CD4-positive, alpha-beta T cell treated with Interleukin-4 for 4 hours (primary cell): Measurements from ENCODE around the gene NFASC.

ENCODE experiments used
- DNase-seq: peaks from one replicate; pipeline ENCODE4 v3.0.0-alpha.2; 2020

NFASC gene

DNA sequence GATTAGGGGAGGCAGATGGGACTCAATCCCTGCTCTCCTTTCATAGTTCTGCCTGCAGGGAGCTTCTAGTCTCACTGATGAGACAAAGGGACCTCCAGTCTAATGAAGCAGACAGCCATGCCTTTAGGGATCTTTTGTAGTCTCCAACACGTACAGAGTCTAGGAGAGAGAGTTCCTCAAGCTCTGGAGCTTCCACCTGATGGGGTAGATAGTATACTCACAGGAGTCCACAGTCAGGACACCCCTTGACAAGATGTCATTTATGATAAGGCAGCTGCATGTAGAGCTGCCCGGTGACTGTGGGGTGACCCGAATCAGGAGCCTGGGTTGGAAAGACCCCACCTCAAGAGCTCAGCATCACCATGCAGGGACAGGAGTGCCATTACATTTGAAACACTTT is 117.0 kb downstream of the NFASC start:
- DNase-seq, result no peak

DNA sequence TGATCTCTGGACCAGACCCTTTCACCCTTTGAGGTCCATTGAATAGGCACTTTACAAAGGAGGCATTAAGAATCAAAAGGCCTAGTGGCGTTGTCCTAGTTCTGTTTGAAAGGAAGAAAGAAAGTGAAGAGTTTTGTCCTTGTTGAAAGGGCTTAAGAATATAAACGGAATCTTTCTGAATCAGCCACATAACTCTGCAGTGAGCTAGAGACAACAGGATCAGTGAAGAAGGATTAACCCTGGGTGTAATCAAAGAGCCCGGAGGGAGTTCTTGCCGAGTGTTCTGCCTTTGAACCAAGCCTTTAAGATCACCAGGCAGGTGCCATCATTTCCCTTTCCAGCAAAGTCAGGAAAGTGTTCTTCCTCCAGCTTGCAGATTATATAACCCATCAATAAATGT is 117.5 kb downstream of the NFASC start:
- no peak for DNase-seq

DNA sequence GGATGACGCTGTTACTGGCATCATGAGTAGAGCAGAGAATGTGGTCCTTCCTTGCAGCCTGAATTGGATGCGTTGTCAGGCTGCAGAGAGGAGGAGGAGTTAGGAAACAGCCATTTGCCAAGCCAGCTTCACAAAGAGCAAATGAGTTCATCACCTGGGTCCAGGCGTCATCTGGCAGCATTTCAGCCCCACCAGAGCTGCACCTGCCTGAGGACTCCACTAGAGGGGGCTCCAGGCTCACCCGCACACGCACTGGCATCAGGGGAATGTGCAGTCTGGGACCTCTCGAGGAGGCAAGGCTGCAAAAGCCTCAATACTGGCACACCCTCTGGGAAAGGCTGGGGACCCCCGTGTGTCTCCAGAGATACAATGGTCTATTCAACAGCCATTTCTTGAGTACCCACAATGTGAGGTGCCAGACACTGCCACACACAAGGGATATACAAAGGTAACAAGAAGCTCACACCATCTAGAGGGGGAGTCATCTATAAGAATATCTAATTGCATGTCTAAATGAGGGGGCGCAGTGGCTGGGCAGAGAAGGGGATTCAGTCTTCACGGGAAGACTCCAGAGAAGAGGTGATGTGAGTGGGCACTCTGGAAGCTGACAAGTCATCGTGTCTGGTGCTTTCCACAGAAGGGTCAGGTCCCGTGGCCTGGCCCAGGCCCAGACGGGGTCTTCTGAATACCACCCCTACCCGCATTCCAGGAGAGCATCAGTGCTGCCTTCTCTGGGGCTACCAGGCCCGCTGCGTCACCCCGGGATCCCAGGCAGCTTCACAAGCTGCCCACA is 118.8 kb downstream of the NFASC start:
- DNase-seq, result peak; percentile 31

DNA sequence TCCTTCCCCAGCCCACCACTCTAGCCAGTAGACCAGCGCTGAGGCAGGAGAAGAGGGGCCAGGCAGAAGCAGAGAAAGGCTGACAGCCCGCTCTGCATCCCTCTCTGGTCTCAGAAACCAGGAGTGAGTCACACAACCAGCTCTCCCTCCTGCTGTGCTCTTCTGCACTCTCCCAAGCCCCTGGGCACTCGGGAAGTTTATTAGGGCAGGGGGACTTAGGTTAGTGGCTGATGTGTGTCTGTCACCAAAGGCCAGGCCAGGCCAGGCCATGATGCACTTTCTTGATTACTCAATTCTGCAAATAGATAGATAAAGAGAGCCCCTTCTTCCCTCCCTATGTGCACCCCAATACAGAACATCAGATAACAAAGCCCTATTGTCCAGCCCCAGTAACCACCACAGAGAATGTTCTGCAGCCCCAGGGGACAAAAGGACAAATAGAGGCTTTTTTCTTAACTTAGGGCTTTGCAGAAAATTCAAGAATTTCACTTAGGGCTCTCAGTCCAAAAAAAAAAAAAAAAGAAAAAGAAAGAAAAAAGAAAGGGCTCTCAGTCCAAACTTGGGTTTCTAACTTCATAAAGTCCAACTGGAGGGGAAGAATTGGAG is 119.5 kb downstream of the NFASC start:
- no peak for DNase-seq

DNA sequence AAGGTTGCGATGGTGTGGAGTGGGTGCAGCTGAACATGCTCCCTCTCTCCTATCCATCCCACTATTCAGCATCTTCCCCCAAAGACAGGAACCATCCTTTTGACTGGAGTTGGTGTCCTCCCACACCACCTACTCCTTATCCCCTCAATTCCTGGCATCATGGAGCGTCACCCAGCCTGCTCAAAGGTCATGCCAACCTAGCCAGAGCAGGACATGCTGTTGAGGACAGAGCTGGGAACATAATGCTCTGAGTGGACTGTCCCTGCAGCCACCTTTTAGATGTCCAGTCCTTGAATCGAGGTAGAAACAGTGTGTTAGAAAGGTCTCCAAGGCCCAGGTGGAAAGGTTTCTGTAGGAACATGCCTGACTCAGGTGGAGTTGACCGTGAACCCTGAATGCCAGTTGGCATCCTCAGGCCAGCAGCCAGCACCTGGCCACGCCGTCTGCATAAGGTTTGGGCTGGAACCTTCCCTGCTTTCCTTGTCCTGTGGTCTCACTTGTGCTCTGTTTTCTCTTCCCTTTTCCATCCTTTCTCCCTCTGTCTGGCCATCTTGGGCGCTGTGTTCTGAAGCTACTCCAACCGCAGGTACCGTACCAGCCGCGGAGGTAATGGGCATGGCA is 120.2 kb downstream of the NFASC start:
- no peak for DNase-seq

DNA sequence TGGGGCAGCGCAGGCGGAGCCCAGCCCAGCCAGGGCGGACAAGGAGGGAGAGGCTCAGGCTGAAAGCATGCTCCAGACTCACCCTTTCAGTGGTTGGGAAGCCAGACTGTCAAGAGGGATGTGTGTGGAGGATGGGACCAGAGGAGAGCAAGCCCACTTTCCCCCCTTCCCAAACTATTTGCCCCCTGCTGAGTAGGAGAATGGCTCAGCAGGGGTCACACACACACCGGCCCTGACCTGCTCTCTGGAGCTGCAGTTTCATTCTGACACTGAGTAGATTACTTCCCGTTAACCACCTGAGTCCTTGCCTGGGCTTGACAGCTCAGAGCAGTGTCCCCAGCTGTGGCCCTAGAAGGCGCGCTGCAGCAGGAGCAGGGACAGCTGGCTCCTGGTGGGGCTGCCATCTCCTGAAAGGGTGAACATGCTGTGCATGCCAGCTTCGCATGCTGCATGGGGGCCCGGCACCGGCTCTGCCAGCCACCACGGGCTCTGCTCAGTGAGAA is 120.7 kb downstream of the NFASC start:
- no peak for DNase-seq

DNA sequence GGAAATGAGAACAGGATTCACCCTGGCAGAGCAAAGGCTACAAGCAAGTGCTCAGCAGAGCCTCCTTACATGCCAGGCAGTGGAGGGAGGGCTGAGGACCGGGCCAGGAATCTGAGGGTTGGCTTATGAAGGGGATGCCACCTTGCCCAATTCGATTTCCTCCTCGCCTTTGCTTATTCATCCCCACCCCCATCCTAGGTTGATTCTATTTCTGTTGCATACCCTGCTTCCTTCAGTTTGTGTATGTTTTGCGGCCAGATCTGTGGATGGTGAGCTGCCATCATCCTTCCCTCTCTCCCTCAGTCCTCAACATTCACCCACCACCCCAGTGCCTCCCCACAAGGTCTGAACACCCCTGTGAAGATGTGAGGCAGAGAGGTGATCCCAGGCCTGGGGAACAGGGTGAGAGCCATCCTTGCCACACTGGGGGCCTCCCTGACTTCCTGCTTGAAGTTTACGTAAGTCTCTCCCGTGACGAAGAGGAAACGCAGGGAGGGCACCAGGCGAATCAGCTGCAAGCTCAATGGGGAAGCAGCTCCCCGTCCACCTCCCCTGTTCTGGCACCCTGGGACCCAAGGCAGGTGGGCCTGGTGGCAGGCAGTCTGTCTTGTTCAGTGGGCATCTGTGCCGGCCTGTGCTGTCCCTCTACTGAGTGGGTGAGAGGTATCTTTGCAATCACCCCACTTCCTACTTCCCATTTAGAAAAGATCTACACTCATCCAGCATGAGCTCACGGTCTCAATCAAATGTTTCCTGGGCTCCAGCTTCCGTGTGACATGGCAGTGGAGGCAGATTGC is 121.7 kb downstream of the NFASC start:
- DNase-seq, result no peak

DNA sequence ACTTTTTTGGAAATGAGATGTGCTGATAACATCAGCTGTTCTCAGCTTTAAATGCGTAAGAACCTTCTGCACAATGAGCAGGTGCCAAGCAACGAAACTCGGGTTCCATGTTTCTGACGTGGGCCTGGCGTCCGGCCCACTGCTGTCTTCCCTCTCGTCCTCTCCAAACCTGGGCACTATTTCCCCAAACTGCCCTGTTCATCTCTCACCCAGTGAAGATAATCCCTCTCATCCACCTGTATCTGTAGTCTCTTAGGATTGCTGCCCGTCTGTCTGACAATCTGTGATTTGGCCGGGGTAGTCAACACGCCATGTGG is 122.3 kb downstream of the NFASC start:
- DNase-seq, result no peak

DNA sequence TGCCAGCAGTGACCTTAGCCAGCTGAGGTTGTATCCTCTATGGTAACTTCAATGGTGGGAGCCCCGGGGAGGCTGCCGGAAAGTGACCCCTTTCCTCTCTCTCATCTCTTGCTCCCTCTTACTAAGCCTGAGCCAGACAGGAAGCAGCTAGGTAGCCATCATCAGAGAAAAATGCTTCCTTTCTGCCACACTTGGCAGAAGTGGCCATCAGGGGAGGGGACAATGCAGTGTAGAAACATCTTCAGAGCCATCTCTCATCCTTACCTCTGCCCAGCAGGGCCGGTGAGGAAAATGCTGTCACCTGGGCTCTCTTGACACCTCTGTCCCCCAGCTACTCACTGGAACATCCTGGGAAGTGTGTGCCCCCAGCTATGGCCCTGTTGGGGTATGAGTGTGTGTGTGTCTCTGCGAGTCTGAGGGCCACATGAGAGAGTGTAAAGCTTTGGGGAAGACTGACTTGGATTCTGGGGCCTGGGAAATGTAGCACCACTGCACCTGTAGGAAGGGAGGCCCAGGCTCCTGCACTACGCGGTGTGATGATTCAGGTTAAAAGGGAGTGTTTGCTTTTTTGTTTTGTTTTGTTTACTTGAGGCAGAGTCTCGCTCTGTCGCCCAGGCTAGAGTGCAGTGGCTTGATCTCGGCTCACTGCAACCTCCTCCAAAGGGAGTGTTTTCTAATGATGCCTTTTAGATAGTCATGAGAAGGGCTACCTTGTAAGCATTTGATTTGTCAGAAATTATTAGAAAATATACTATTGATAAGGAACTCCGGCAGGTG is 123.6 kb downstream of the NFASC start:
- DNase-seq, result no peak

DNA sequence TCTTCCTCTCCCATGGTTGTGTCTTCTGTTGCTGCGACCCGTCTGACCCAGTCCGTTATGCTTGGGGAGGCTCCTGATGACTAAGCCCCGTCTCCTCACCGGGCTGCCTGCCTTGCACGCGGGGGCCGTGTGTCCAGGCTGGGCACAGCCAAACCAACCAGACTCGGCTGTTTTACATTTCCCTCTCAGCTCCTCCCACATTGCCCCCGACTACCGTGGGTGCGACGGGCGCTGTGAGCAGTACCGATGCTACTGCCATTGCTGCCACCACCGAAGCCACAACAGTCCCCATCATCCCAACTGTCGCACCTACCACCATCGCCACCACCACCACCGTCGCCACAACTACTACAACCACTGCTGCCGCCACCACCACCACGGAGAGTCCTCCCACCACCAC is 126.3 kb downstream of the NFASC start:
- DNase-seq, result no peak

DNA sequence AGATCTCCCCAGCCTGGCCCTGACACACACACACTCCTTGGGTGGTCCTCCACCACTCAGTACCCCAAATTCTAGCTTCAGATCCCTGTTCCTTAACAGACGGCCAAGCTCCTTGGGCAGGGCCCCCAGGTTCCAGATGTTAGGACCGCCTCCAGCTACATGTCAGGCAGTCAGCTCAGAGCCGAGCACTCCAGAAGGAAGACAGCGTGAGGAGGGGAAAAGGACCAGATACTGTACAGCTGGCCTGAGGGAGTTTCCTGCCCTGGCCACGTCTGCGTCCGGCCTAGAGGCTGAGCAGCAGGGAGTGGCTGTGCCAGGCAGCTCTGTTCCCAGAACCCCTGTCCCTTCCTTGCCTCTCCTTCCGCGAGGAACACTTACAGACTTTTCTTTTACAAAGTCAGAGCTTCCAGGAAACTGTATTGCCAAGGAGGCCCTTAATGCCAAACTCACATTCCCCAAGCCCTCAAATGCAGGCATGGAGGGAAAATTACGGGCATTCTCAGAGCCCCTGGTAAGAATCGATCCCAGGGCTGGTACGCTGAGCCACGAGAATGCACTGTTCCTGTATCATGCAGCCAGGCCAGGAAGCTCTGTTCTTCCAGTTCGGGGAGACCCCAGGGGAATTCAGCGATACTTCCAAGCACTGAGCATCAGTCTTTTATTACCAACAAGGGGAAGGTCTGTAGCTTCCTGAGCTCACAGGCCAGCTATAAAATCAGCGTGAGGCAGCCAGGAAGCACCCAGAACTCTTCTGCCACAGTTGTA is 127.1 kb downstream of the NFASC start:
- DNase-seq, result no peak

DNA sequence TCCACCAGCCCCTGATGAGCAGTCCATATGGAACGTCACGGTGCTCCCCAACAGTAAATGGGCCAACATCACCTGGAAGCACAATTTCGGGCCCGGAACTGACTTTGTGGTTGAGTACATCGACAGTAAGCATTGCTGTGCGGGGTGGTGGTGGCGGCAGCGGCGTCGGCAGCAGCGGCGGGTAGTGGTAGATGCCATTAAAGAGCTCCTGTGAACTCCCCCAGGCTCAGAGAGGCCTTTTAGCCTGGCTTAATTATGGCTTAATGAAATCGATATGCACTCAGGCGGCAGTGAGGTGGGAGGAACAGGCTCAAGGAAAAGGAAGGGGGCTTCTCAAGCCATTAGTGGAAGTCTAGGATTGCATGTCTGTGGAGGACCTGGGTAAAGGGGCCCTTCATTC is 130.5 kb downstream of the NFASC start:
- no peak for DNase-seq

DNA sequence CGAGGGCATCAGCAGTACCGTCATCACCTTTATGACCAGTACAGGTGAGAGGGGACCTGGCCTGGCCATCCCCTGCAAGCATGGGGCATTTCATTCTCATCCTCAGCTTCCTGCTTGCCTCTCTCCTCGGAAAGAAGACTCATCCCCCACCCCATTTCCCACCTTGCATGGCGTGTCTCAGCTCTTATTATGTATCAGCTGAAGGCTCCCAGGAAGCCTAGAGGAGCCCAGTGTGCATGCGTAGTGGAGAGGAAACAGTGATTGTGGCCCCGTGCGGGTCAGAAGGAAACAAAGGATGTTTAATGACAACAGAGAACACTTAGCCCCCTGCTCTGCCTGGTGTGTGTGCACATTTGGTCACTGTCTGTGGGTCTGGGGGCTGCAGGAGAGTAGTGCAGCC is 132.0 kb downstream of the NFASC start:
- no peak for DNase-seq

DNA sequence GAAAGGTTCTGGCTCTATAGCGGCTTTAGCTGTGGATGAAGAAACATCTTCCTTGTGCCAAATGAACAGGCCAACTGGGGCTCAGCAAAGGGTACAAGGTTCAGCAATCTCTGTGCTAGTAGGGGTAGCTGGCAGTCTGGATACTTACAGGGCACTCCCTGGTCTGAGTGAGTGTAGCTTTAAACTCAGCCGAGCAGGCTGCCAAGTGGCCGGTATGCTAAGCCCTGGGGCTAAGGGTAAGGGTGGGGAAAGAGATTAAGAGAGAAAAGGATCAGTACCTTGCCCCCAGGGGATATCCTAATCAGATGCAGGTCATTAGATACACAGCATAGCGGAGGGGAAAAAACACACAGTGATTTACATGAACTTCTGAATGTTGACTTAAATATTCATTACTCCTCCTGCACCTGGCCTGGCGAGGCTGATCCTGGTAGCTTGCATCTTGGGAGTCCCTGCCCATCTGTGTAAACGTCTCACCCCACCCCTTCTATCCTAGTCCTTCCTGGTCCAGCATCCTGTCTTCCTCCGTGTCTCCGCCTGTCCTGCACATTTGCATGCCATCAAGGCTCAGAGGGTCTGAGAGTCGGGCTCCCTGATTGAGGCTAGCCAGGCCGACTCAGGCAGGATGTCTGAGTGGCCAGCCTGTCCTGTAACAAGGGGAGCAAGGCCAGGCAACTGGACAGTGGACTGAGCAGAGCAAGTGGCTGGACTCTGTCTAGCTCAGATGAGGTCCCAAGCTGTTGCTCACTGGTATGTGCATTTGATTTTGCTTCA is 132.9 kb downstream of the NFASC start:
- DNase-seq, result no peak

DNA sequence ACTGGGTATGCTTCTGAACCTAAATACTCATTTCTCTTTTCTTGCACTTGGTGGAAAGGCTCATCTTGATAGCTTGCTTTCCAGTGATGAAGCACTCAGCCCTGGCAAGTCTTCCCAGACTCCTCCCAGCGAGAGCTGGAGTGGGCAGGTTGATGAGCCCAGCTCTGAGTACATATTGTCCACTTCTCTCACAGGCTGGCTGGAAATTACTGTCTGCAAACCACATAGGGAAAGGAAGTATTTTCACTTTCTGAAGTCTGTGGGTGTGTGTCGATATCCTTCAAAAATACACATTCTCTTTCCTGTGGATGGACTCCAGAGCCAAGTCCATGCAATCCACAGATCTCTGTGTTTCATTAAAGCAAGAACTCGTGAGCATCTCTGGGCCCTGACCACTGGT is 133.7 kb downstream of the NFASC start:
- DNase-seq, result no peak

DNA sequence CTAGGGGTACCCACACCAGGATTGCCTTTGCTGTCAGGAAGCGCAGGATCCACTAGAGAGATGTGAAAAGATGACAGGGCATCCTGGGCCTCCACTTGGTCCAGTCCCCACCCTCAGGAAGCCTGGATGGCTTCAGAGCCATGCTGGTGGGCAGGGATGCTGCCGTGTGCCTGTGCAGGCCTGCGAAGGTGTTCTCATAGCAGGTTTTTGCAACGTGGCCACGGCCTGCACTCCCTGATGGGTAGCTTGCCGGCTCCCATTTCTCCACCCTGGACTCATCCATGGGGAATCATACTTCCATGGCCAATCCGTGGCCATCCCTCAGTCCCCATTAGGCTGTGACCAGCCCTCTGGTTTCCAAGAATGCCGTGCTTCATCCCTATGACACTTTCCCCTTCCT is 138.2 kb downstream of the NFASC start:
- DNase-seq, result no peak

DNA sequence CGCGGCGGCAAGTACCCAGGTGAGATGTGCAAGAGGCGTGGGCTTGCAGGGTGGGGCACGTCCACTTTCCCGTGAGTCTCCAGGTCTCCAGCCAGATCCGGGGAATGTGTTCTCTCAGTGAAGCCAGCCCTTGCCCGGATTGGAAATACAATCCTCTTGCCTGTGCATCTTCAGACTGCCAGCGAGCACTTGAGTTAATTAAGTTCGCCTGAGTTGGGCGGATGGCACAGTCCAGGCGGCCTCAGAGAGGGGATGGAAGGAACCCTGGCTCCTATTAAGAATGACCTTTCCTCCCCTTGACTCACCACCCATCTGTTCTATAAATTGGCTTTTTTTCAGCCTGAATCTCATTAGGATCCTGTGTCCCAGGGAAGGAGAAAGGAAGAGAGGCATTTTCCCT is 139.0 kb downstream of the NFASC start:
- no peak for DNase-seq

DNA sequence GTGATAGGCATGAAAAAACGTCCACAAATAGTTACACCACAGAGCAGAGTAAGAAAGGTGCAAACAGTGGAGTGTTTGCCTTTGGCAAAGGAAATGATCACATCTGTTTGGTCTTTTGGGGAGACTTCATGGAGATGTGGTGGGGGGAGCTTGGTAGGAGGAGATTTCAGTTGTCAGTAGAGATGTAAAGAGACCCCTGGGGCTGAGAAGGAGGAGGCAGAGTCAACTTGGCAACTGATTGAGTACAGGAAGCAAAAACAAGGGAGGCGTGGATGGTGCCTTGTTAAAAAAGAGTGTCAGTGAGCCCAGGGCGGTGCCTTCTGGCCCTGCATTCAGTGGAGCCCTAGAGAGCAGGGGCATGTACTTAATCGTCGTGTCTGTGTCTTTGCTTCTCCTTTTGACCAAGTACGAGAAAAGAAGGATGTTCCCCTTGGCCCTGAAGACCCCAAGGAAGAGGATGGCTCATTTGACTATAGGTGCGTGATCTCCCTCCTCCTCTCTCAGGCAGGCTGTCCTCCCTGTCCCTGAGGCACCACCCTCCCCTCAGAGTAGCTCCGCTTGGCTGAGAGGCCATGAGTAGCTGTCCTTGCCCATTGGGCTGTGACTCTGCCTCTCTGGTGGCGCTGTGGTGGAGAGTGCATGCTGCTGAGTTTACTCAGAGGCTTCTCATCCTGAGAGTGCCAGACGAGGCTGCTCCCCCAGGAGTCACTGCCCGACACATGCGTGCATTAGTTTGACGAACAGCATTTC is 141.9 kb downstream of the NFASC start:
- DNase-seq, result no peak

DNA sequence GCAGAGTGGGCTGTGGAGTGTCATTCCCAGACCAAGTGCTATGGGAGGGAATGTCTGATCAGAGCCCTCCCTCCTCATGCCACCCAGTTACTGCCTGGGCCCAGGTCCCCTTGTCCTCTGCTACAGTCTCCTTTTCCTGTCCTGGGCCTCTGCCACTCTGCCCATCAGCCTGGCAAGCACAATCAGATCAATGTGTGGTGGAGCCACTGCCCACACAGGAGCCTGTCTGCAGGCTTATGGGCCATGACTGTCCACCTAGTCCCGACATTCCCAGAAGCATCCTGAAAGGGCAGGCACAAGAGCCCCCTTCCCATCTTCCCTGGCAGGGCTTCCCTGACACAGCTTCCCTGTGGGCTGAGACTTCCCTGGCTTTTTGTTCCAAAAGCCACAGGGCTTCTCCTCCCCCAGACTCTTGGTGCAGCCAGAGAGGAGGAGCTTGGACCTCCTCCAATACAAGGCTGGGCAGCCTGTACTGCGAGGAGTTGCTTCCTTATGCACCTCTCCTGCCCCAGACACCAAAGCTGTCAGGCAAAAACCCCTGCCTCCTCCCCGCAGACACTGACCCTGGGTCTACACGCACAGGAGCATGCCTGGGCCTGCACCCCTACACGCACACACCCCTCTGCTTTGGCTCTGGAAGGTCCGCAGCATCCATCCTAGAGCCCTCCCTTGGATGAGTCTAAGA is 143.2 kb downstream of the NFASC start:
- DNase-seq, result no peak

DNA sequence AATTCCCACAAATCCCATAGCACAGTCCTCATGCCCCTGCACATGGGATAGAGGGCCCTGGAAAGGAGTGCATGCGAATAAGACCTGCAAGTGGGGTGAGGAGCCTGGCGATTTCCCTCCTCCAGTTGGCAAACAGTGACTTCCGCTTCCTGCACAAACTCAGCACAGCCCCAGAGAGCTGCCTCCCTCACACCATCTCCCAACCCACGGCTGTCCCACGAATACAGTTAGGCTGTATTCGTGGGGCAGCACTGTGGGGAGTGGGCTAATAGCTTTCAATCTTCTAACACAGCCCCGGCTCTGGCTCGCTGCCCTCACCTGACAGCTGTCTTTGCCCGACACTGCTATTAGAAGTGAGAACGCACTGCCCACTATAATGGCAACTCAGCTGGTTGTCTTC is 144.1 kb downstream of the NFASC start:
- DNase-seq, result no peak
